Smooth muscle cell (in vitro differentiated cells): ENCODE data around the gene PDE4C. TPM values are rescaled to one million over a fixed set of nuclear protein-coding genes. Genes with fewer than 3 reads are reported as not detected.
A peak's percentile ranks its signal among the peaks of the same experiment; 100 is the strongest.

Source experiments
- DNase-seq: peaks from one replicate; lab custom pipeline; 2025; ENCODE audit not compliant: unreplicated experiment; lab: John Stamatoyannopoulos, UW
- H2AFZ ChIP-seq: fragments of 200-600 bp; sonication (generic); 2 replicates; pipeline ENCODE4 v1.6.0; 2016; ENCODE audit warnings: antibody characterized with exemption, low read depth, mild to moderate bottlenecking
- H3F3A ChIP-seq: fragments of 200-600 bp; sonication (generic); 2 replicates; pipeline ENCODE4 v1.6.0; 2017; ENCODE audit warnings: antibody characterized with exemption, low read depth
- H3K27ac ChIP-seq: fragments of 200-600 bp; sonication (generic); 2 replicates; pipeline ENCODE4 v1.5.1; 2016; ENCODE audit warnings: low read depth, mild to moderate bottlenecking
- H3K27me3 ChIP-seq: fragments of 200-600 bp; sonication (generic); 2 replicates; pipeline ENCODE4 v1.6.1; 2016; ENCODE audit warnings: low read depth, mild to moderate bottlenecking
- H3K36me3 ChIP-seq: fragments of 200-600 bp; sonication (generic); 2 replicates; pipeline ENCODE4 v1.5.1; 2016; ENCODE audit warnings: low read depth
- H3K4me1 ChIP-seq: fragments of 200-600 bp; sonication (generic); 2 replicates; pipeline ENCODE4 v1.5.1; 2016; ENCODE audit warnings: low read depth
- H3K4me2 ChIP-seq: fragments of 200-600 bp; sonication (generic); 2 replicates; pipeline ENCODE4 v1.6.0; 2016; ENCODE audit warnings: mild to moderate bottlenecking
- H3K4me3 ChIP-seq: fragments of 200-600 bp; sonication (generic); 2 replicates; pipeline ENCODE4 v1.5.1; 2016; ENCODE audit warnings: mild to moderate bottlenecking
- H3K79me2 ChIP-seq: fragments of 200-600 bp; sonication (generic); 2 replicates; pipeline ENCODE4 v1.6.0; 2016; ENCODE audit warnings: low read depth, mild to moderate bottlenecking
- H3K9ac ChIP-seq: fragments of 200-600 bp; sonication (generic); 2 replicates; pipeline ENCODE4 v1.6.0; 2016; ENCODE audit warnings: low read depth
- H3K9me3 ChIP-seq: fragments of 200-600 bp; sonication (generic); replicated peaks from 2 replicates; pipeline ENCODE4 v1.5.1; 2016; ENCODE audit warnings: low read depth
- H4K20me1 ChIP-seq: fragments of 200-600 bp; sonication (generic); 2 replicates; pipeline ENCODE4 v1.6.0; 2016; ENCODE audit warnings: low read depth
- WGBS: methylation state at CpG from one replicate; pipeline ENCODE4 v1.1.7; 2016; ENCODE audit warnings: low lambda C conversion rate; 5-methylcytosine and 5-hydroxymethylcytosine counted together
- polyA plus RNA-seq: library from polyadenylated mRNA; unstranded; fragments of >200 nt; fragmentation: Nextera tagmentation; extraction: Ambion mirVana; gene quantifications from 2 replicates; pipeline ENCODE4 v1.2.1, GENCODE V29; 2016
- total RNA-seq: library from RNA; depleted of rRNA; stranded (reverse); fragments of >200 nt; gene quantifications from 2 replicates; pipeline ENCODE4 v1.2.3, GENCODE V29; 2014
- TF ChIP-seq, protein P1 (sequence below): fragments of 200-600 bp; sonication (generic); IDR thresholded peaks from 2 replicates; pipeline ENCODE4 v1.5.1; 2017; ENCODE audit warnings: borderline replicate concordance, mild to moderate bottlenecking, antibody characterized with exemption; ENCODE audit not compliant: insufficient read depth, poor library complexity, severe bottlenecking

The PDE4C gene
- total and polyA plus RNA-seq, 2 experiments from 2014 or later: 1.1 to 1.7 TPM

DNA sequence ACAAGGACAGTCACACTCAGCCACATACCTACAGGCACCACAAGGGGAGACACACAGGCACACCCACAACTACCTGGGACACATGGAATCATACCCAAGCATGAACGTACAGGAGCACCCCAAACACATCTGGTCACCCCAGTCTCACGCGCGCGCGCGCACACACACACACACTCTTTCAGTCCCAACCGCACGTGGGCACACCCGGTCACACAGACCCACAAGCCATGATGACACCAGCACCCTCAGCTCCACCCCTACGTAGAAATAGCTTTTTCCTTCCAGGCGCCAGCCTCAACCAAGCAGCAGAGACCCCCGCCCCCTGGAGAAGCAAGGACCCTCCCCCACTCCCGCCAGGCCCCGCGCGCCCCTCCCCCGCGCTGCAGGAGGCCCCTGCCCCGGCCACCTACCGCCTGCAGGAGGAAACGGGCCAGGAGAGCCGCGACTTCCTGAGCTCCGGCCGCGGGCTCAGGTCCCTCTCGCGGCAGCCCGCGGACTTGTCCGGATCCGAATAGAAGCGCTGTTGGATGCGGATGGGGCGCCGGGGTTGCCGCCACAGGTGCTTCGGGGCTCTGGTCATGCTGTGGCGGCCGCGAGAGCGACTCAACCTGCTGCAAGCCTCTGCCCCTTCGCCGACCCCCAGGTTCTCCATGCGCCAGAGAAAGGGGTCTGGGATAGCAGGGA is 6.4 kb upstream of the PDE4C start:
- no peaks in the 10 kb centered on the region for H3F3A ChIP-seq
- TF ChIP-seq, protein P1, sequence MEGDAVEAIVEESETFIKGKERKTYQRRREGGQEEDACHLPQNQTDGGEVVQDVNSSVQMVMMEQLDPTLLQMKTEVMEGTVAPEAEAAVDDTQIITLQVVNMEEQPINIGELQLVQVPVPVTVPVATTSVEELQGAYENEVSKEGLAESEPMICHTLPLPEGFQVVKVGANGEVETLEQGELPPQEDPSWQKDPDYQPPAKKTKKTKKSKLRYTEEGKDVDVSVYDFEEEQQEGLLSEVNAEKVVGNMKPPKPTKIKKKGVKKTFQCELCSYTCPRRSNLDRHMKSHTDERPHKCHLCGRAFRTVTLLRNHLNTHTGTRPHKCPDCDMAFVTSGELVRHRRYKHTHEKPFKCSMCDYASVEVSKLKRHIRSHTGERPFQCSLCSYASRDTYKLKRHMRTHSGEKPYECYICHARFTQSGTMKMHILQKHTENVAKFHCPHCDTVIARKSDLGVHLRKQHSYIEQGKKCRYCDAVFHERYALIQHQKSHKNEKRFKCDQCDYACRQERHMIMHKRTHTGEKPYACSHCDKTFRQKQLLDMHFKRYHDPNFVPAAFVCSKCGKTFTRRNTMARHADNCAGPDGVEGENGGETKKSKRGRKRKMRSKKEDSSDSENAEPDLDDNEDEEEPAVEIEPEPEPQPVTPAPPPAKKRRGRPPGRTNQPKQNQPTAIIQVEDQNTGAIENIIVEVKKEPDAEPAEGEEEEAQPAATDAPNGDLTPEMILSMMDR: no peak
- H3K36me3 ChIP-seq: no peaks in the 10 kb centered on the region
- H4K20me1 ChIP-seq: no peaks in the 10 kb centered on the region
- no peak overlapping the region for H3K9ac ChIP-seq
- no peaks in the 10 kb centered on the region for H3K79me2 ChIP-seq
- H2AFZ ChIP-seq: no peak overlapping the region
- H3K27me3 ChIP-seq: peaks cover 11% of the 10 kb centered on the region
- no peaks in the 10 kb centered on the region for H3K4me1 ChIP-seq
- peak; percentile 44 for DNase-seq
- H3K4me2 ChIP-seq: peak overlapping the region; percentile 46
- WGBS: 5% methylated on average over 41 of the region's 46 CpGs
- H3K4me3 ChIP-seq: no peak overlapping the region
- H3K9me3 ChIP-seq: no peaks in the 10 kb centered on the region
- H3K27ac ChIP-seq: no peak overlapping the region

DNA sequence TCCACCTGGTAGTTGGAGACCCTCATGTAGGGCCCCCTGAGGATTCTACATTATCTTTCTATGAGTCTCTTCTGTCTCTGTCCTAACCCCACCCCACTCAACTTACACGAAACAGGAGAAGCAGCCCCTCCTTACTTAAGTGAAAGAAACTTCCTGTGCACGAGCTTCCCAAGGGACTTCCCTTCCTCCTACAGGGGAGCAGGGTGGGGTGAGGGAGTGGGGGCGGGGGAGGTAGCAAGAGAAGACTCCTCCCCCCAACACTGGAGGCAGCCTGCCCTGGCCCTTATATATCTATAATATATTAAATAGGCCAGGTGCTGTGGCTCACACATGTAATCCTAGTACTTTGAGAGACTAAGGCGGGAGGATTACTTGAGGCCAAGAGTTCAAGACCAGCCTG is 5.5 kb upstream of the PDE4C start:
- H2AFZ ChIP-seq: no peak overlapping the region
- H3F3A ChIP-seq: no peaks in the 10 kb centered on the region
- TF ChIP-seq, protein P1: no peak
- H3K4me3 ChIP-seq: no peak overlapping the region
- no peaks in the 10 kb centered on the region for H4K20me1 ChIP-seq
- no peaks in the 10 kb centered on the region for H3K9me3 ChIP-seq
- H3K4me1 ChIP-seq: no peaks in the 10 kb centered on the region
- no peak overlapping the region for H3K27ac ChIP-seq
- no peaks in the 10 kb centered on the region for H3K79me2 ChIP-seq
- H3K27me3 ChIP-seq: peaks cover 11% of the 10 kb centered on the region
- DNase-seq: no peak
- no peaks in the 10 kb centered on the region for H3K36me3 ChIP-seq
- WGBS: 42% methylated on average over 4 of the region's 4 CpGs
- no peak overlapping the region for H3K4me2 ChIP-seq
- H3K9ac ChIP-seq: no peak overlapping the region

DNA sequence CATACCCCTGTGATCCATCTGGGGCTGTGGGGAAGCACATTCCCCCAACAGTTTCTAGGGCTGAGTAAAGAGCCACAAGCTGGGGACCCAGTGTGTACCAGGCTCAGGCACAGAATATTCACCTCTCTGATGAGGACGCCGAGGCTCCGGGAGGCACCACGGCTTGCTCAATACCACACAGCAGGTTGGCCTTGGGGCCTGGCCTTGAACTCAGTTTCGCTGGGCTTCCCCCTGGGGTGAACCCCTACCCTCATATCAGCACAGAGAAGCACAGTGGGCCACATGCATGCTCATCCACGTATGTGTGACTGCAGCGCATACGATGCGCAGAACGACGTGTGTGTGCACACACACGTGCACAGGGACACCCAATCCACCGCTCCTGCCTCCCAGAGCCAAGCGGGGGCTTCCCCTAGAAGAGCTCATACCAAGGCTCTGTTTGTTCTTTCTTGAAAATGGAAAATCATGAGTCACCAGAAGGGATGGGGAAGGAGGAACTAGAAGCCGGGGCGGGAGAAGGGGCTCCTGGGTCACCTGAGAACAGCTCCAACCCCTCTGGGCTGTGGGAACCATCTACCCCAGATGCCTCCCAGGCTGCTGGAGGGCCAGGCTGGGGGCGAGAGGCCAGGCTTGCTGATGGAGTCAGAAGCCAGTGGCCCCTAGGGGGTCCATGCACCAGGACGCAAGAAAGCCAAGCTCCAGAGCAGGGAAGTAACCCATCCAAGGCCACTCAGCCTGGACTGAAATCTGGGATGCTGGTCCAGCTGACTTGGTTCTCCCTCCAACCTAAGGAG is 4.9 kb upstream of the PDE4C start:
- Histone ChIP-seq H3K36me3 (no peaks in the 10 kb centered on the region), H3K79me2 (no peaks in the 10 kb centered on the region), H4K20me1 (no peaks in the 10 kb centered on the region), H3K27me3 (peaks cover 11% of the 10 kb centered on the region), H2AFZ (no peak overlapping the region), H3K9me3 (no peaks in the 10 kb centered on the region), H3F3A (no peaks in the 10 kb centered on the region), H3K4me3 (no peak overlapping the region), H3K27ac (no peak overlapping the region), H3K4me2 (no peak overlapping the region), H3K4me1 (no peaks in the 10 kb centered on the region), H3K9ac (no peak overlapping the region)
- TF ChIP-seq, protein P1: no peak
- WGBS: 82% methylated on average over 18 of the region's 18 CpGs
- DNase-seq: no peak

DNA sequence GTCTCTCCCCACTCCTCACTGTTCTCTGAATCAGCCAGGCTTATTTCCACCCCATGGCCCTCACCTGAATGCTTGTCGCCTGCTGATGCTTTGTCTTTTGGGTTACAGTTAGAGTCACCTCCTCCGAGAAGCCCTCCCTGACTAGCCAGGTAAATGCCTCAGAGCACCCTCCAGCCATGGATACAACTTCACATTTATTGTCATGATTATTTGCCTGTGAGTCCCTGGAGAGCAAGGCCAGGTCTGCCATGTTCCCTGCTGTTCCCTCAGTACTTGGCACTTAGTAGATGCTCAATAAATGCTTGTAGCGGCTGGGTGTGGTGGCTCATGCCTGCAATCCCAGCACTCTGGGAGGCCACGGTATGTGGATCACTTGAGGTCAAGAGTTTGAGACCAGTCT is 3.7 kb upstream of the PDE4C start:
- H3K79me2 ChIP-seq: no peaks in the 10 kb centered on the region
- H2AFZ ChIP-seq: no peak overlapping the region
- H3K36me3 ChIP-seq: no peaks in the 10 kb centered on the region
- no peak overlapping the region for H3K4me2 ChIP-seq
- no peaks in the 10 kb centered on the region for H3K9me3 ChIP-seq
- no peaks in the 10 kb centered on the region for H4K20me1 ChIP-seq
- TF ChIP-seq, protein P1: no peak
- no peaks in the 10 kb centered on the region for H3F3A ChIP-seq
- H3K4me3 ChIP-seq: no peak overlapping the region
- 79% methylated on average over 4 of the region's 4 CpGs for WGBS
- no peak overlapping the region for H3K9ac ChIP-seq
- no peaks in the 10 kb centered on the region for H3K4me1 ChIP-seq
- no peak overlapping the region for H3K27ac ChIP-seq
- peaks cover 18% of the 10 kb centered on the region for H3K27me3 ChIP-seq
- no peak for DNase-seq
